Measurements from ENCODE around the gene PDE10A. TPM values are rescaled to one million over a fixed set of nuclear protein-coding genes. Genes with fewer than 3 reads are reported as not detected.

The PDE10A gene
- polyA plus RNA-seq, 1 donor = 24.4 TPM

DNA sequence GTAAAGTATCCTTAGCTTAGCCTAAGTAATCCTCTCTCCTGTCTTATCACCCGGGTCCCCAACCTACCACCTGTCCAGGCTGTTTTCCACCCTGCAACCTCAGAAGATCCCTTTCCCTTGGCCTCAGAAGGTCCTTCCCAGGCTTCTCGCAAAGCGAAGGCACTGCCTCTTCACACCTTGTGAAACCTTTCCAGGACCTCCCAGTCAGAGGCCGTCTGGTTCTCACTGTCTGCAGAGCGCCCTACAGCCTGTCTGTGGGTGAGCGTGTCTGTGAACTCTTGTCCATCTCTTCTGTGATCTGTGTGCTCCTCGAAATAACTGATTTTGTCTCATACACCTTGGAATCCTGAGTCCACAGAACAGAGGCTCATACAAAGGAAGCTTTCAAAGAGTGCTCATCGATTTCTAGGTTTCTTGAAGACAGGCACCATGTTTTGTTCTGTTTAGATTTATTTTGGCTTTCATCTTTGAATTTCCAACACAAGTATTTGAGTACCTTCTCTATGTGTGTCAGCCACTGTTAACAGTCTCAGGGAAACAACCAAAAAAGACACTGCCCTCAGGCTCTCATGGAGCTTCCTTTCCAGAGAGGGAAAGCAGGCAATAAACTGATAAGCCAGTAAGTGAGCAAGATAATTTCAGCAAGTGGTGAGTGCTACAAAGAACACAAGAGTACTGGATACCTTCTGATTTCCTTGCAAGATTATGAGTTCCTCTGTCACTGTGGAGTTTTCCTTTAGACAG lies 6.3 kb downstream of the PDE10A start:
- no peak for DNase-seq

DNA sequence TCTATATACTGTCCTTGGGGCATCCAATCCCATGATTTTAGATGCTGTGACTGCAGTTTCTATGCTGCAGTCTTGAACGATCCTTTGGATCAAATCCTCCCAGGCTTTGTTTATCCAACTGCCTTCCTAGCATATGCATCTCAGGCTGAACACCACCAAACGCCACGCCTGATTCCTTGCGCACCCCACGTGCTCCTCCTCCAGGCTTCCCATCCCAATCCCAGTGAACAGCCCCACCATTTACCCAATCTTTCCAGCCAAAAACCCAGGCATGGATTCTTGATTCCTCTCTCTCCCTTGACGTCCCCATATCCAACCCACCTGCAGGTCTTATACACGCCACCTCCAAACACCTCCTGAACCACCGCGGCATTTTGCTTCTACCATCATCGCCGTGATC lies 7.8 kb downstream of the PDE10A start:
- no peak for DNase-seq

DNA sequence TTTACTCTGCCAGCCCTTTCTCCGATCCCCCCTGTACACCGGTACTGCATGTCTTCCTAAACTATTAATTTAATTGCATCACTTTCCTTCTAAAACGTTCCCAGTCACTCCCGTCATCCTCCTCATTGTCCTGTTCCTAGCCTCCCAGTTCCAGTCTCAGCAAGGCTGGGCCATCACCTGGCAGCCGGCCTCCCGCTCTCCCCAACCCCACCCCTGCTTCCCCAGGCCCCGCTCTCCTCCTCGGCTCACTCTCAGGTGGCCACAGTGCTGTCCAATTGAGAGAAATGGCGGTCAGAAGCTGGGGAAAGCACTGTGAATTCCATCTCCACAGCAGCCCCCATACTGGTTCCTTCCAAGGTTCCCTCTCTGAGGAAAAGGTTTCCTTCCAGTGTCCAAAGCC lies 8.9 kb downstream of the PDE10A start:
- DNase-seq = no peak

DNA sequence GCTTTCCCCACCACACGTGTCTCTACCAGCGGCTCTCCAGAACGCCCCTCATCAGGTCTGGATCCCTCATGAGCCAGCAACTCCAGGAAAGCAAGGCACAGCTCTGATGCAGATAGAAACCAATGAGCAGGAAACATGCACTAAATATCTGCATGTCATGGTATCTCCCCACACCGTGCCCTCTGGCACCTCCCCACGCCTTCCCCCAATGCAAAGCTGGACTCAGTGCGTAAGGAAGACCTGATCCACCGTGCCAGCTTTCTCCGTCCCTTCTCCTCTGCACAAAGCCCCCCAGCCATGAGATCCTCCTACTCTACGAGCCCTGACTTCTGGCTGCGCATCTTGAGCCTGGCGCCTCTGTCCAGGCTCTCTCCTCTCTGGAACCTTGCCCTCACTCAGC lies 9.4 kb downstream of the PDE10A start:
- DNase-seq = no peak

DNA sequence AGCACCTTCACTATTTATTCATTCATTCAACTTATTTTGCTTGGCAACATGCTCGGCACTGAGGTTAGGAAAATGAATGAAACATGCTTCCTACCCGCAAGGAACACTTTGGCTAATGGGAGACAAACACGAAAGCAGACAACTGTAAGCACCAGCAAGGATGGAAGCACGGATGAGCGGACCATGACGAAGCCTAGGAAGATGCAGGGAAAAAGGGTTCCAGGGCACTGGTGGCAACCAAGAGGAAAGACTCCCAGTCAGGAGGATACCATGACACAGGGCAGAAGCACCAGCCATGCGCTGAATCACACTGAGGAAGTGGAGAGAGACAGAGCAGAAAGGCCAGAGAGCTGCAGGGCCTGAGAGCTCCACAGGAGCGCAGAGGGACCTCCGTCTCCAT lies 9.8 kb downstream of the PDE10A start:
- no peak for DNase-seq

DNA sequence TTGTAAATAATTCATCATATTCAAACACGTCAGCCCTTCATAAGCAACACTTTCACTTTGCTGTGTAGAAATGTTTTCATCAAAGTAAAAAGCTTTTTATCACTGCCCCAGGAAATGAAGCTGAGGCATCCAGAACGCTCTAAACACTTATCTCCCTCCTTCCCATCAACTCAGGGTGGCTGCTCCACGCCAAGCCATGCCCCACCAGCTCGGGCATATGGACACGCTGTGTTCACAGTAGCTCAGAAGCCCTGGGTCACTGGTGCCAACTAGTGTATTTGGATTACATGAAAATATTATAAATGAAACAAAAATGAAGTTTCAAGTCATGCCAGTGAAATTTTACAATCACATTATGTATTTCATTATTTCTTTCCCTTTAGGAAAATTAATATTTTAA lies 10.3 kb downstream of the PDE10A start:
- DNase-seq = no peak

DNA sequence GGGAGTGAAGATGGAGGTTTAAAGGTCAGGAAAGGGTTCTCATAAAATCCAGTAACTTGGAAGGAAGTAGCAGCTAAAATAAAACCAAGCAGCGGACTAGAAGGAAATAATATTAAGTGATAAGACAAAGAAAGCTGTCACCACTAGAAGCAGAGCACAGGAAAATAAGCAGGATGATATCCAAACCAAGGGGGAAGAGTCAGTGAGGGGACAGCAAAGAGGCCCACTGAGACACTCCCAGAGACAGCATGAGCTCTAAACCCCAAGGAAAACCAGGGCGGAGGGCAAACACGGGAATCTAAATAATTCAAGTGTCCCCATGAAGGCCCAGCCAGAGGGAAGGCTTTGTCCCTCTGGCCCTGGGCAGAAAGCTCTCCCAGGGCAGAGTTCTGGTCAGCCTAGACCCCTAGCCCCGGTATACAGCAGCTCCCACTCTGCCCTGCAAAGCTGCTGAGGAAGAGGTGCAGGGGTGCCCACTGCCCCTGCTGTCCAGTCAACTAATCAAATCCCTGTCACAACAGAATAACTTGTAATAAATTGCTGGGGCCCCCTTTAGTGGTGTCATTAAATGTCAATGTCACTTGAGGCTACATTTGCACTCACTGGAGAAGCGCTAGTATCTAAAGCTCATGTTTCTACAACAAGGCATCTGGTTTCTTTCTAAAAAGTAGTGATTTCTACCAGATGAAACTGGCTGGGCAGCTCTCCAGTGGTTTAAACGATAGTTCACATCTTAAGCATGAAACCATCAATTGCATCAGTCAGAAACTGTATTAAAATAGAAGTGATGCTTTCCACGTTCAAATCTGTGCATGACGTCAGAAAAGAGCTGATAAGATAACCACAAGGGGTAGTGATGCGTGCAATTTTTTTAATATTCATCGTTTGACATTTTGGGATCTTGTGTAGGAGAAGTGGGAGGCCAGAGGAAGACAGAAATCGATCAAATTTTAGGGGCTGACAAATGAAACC lies 13.6 kb downstream of the PDE10A start:
- DNase-seq = no peak

DNA sequence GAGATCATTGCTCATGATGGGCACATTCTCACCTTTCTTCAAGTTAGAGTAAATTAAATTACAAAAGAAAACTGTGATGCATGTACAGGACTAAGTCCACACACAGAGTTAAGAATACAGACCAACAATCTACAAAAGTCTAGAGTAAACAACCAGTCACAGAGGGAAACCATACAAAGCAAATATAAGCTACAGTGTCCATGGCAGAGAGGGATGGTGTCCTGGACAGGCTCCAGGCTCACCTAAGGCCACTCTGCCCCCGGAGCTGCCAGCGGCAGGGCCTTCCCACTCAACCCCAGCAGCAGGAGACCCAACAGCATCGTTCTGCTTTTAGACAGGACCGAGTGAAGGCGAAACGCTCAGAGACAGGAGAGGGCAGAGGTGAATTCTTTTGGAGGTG lies 16.0 kb downstream of the PDE10A start:
- DNase-seq = no peak

DNA sequence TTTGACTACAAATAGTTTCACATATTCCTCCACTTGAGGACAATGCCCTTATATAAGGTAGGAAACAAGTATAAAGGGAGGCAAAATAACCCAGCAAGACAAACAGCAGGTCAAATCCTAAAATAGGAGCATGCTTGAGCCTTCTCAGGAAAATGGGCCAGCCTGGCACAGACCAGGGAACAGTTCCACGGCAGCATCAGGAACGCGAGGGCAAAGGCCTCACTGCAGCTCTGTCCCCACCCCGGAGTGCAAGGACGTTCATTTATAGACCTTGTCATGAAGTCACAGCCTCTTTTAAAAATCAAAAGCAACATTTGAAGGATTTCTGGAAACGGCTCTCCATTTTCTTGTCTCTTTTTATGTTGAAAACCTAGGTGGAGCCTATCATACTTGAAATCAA lies 17.1 kb downstream of the PDE10A start:
- no peak for DNase-seq

DNA sequence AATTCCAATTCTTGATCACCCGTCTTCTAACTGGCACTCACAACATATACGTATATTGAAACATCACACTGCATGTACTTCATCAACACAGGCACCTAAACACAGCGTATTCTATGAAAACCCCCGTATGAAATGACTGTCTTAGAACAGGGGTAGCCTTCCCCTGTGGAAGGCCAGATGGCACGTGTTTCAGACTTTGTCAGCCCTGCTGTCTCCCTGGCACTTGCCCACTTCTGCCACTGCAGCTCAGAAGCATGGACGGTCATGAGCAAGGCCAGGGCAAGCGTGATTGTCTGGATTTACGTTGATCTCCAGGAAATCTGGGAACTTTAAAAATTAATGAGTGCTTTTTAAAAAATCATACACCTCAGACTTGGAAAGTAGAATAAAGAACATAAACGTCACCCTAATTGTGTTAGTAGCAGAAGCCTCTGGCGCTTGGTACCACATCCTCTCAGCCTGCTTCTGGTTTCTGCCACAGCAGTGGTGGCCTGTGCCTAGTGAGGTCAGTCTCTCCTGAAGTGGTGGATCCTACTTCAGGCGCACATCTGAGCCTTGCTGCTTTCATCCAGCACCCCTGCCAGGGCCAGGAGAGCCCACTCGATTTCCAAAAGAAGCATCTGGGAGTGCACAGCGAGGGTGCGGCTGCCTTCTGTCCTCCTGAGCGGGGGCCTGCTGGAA lies 18.3 kb downstream of the PDE10A start:
- no peak for DNase-seq

DNA sequence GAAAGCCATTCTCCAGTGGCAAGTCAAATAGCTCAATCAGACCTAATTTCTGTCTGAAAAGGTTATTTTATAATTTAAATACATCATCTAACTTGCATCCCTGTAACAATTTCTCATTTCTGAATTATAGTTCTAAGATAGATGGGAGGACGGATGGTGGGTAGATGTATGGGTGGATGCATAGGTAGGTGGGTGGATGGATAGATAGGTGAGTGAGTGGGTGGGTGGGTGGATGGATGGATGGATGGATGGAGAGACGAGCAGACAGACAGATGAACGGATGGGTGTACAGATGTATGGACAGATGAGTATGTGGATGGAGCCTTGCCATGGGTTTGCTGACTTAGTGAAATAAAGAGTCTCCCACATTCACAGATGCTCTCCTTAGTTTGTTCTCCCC lies 20.0 kb downstream of the PDE10A start:
- no peak for DNase-seq

DNA sequence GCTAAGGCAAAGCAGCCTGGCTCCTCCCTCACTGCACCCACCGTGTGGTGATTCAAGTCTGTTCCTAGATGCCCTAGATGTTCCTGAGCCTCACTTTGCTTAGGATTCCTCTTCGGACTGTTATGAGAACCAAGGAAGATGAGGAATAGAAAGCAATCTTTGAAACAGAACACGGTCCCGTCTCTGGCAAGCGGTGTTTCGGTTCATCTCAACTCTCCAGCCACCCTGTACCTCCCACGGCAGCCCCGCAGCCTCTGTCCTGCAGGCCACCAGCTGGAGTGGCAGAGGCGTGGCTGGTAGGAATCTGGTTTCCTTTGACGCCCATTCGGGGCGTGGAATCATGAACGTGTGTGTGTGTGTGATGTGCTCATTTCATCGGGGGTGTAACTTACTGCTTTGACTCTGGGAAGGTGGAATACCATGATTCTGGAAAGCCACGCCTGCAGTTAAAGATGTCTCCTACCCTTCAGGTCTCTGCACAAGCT lies 21.3 kb downstream of the PDE10A start:
- DNase-seq = no peak

DNA sequence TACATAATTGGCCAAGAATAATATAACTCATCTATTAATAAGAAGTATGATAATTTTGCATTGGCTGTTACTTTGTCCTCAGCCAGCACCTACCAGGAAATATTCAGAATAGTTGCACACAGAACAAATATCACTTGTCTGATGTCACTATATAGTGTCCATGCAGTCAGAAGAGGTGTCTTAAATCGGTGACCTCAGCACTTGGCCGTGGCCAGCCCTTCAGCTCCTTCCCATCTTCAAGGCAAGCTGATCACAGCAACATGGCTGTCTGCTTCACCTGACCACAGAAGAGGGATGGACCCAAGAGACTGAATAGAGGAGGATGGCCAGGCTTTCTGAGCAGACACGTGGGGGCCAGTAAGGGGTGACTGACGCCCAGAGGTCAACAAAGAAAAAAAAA lies 22.2 kb downstream of the PDE10A start:
- no peak for DNase-seq

DNA sequence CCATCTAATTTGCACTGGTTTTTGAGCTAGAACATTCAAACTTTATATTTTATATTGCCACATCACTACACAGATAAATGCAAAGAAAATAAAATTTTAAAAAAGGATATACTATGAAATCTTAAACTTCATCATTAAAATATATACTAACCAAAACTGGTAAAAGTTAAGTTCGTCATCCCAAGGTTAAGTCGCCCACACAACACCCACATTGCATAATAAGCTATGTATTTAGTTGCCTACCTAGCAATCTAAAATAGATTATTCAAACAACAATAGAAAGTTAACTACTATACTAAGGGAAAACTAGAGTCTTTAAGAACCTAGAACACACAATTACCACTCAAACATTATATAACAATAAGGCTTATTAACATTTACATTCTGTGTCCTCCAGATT lies 24.5 kb downstream of the PDE10A start:
- no peak for DNase-seq

DNA sequence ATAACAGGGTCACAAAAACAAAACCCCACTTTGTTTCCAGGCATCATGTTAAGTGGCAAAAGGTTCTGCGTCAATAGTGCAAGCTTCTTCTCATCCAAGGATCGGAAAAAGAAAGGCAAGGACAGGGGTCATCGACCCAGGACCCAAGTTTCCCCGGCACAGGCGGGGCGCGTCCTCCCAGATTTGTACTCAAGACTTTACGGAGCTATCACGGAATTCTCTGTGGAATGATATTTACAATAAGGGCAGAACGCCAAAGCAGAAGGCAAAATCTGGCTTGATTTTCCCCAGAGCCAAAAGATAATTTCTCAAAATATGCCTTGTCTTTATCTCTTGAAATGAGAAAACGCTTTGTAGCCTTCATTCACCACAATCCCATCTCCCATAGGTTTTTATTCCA lies 25.5 kb downstream of the PDE10A start:
- no peak for DNase-seq

DNA sequence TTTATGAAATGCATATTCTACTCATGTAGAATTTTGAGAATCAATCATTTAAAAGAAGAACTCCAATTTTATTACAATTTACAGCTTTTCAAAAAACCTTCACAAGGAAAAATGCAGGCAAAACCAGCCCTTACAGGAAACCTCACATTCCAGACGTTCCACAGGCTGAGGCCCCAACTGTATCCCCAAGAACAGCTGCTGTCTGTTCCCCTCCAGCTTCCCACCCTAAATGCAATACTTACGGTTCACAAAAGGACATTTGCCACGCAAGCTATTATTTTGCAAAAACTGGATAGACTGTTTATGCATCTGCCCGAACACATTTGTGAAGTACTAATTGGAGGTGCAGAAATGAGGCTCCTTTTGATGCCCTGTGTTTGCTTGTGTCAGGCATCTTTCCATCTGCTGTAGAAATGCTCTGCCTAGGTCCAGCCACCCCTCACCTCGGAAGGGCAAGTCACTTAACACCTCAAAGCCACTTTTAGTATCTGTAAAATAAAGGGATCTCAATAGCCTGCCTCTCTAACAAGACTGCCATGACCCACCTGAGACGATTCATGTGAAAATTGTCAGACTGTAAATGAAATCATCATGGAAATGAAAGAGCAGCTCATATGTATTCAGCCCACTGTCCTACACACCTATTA lies 26.5 kb downstream of the PDE10A start:
- no peak for DNase-seq

DNA sequence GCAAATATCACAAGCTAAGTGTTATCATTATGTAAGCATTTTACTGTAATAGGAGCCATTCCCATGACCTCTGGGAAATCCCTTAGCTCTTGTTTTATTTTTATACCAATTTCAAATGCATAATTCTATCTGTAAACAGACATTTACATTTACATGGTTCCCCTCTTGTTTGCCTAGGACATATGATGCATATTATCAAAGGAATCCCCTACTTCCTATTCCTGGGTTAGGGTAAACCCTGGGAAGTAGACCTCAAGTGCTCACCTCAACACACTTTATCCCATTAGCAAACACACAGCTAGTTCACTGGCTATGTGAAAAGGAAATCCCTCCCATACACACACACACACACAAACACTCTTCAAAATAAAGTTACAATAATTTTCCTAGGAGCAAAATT lies 27.1 kb downstream of the PDE10A start:
- no peak for DNase-seq

DNA sequence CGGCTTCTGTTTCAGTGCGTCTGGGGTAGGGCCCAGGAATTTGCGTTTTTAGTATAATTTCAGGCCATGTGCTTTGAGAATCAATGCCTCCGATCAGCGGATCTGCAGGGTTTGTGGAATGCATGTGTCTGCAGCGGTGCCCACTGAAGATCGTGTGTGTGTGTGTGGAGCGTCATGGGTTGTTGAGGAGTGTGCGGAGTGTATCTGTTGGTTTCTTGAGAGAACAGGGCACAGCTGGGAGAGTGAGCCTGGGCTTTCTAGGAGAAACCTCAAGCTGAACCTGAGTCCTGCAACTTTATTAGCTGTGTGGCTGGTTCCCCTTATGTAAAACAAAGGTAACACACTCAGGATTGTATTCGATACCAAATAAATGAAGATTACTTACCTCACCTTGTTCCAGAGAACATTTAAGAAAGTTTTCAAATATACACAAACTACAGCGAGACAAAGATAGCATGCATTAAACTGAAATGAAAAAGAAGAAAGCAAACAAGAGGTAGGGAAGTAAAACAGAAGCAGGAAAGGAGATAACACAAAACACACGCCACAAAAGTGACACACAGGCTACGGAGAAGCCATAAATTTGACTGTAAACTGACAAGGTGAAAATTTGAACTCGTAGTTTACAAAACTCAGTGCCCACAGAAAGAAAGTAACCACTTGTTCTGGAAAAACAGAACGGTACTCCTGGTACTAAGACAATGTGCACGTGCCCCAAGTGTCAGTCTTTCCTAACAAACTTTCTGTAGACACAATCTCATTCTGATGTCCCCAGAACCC lies 28.8 kb downstream of the PDE10A start:
- no peak for DNase-seq

DNA sequence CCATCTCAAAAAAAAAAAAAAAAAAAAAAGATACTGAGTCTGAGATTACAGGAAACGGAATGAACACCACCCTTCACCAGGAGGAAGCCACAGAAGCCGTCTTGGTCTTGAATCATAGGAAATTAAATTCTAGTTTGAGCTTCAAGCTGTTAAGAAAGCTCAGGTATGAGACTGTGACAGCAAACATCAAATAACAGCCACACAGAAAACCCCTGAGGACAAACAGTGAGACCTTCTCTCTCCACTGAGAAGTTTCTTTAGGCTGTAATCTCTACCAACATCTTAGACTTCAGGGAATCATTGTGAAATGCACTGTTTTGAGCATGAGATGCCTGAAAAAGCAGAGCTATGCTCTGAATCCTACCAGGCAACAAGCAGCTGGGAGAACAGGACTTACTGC lies 30.8 kb downstream of the PDE10A start:
- no peak for DNase-seq

DNA sequence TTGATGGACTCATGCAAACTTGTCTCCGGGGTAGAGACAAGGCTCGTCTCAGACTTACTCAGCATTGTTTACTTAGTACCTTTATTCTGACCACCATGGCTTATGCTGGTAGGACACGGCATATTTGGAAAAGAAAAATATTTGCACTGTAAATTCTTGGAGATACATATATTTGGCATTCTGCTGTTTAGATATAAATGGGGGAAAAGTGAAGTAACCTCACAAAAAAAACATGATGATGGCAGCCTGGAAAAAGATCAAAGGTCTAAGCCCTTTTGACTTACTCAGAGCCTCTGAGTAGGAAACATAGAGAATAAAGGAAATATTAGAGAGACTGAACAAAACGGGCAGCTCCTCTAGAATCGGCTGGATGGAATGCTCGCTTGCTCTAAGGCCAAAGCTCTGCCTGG lies 32.5 kb downstream of the PDE10A start:
- DNase-seq = no peak

DNA sequence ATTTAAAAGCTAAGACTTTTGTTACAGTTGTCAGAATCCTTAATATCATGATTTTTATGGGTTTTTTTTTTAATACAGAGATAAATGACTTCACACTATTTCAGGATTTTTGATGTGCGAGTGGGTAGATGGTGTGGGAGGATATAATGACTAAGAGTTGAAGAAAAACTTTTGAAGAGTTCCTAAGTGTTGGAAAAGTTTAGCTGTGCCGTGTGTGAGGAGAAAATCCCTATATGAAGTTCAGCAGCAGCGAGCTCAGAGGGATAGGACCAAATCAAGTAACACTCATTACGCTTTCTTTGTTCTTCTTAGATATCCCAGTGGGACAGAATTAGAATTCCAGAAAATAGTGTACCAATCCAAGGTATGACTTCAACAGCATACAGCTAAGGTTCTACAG lies 34.1 kb downstream of the PDE10A start:
- no peak for DNase-seq
